A673 (cell line): ENCODE data around the gene THAP11.

Experiments
- CTCF ChIP-seq: fragments of 300-800, 200-600 bp; sonication (generic); conservative IDR thresholded peaks from 2 replicates; pipeline ENCODE4 v1.5.1; 2017; ENCODE audit warnings: low read depth, mild to moderate bottlenecking, antibody characterized with exemption, low read length, moderate library complexity, mixed read lengths
- EZH2 ChIP-seq: fragments of 200-600 bp; sonication (generic); IDR thresholded peaks from 2 replicates; pipeline ENCODE4 v1.6.1; 2017; ENCODE audit warnings: borderline replicate concordance, low read depth, mild to moderate bottlenecking, mixed read lengths, antibody characterized with exemption, low read length; ENCODE audit not compliant: poor library complexity, severe bottlenecking

DNA sequence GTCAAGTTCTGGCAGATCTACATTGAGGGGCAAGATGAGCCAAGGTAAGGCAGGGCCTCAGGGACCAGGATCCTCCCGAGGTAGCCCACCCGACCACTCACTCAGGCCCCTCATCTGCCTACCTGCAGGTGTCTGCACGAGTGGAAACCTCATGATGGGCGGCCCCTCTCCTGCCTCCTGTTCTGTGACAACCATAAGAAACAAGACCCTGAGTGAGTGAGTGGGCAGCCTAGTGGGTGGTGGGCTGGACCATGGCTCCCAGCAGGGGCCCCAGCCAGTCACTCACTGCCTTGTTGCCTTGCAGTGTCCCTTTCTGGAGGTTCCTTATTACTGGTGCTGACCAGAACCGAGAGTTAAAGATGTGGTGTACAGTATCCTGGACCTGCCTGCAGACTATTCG, 36.1 kb downstream of the THAP11 start:
- no peak for TF ChIP-seq CTCF
- TF ChIP-seq EZH2: no peak
